Hepatocyte (in vitro differentiated cells): Measurements from ENCODE around the gene RPTOR. TPM values are rescaled to one million over a fixed set of nuclear protein-coding genes. Genes with fewer than 3 reads are reported as not detected.

Experiments used
- DNase-seq: peaks from one replicate; pipeline ENCODE4 v3.0.0-alpha.2; 2016; ENCODE audit warnings: low spot score
- H2AFZ ChIP-seq: fragments of 200-600 bp; sonication (generic); 2 replicates; pipeline ENCODE4 v1.6.0; 2016; ENCODE audit warnings: antibody characterized with exemption, mild to moderate bottlenecking
- H3K27ac ChIP-seq: fragments of 200-600 bp; sonication (generic); 2 replicates; pipeline ENCODE4 v1.5.1; 2016; ENCODE audit warnings: mild to moderate bottlenecking
- H3K27me3 ChIP-seq: fragments of 200-600 bp; sonication (generic); 2 replicates; pipeline ENCODE4 v1.6.1; 2016
- H3K36me3 ChIP-seq: fragments of 200-600 bp; sonication (generic); replicated peaks from 2 replicates; pipeline ENCODE4 v1.5.1; 2016; ENCODE audit warnings: low read depth; ENCODE audit not compliant: insufficient read depth
- H3K4me1 ChIP-seq: fragments of 200-600 bp; sonication (generic); 2 replicates; pipeline ENCODE4 v1.5.1; 2016; ENCODE audit warnings: mild to moderate bottlenecking, moderate library complexity; ENCODE audit not compliant: insufficient read depth
- H3K4me2 ChIP-seq: fragments of 200-600 bp; sonication (generic); 2 replicates; pipeline ENCODE4 v1.6.0; 2016
- H3K4me3 ChIP-seq: fragments of 200-600 bp; sonication (generic); 2 replicates; pipeline ENCODE4 v1.5.1; 2016; ENCODE audit warnings: mild to moderate bottlenecking
- H3K79me2 ChIP-seq: fragments of 200-600 bp; sonication (generic); 2 replicates; pipeline ENCODE4 v1.6.0; 2017; ENCODE audit warnings: mild to moderate bottlenecking
- H3K9me2 ChIP-seq: fragments of 200-600 bp; sonication (generic); replicated peaks from 2 replicates; pipeline ENCODE4 v1.6.0; 2017; ENCODE audit warnings: mild to moderate bottlenecking; ENCODE audit not compliant: insufficient read depth
- H3K9me3 ChIP-seq: fragments of 200-600 bp; sonication (generic); 2 replicates; pipeline ENCODE4 v1.5.1; 2016; ENCODE audit warnings: low read depth, mild to moderate bottlenecking
- H4K20me1 ChIP-seq: fragments of 200-600 bp; sonication (generic); 2 replicates; pipeline ENCODE4 v1.6.0; 2016; ENCODE audit warnings: mild to moderate bottlenecking; ENCODE audit not compliant: insufficient read depth, poor library complexity, severe bottlenecking
- CTCF ChIP-seq: fragments of 200-600 bp; sonication (generic); IDR thresholded peaks from 2 replicates; pipeline ENCODE4 v1.5.1; 2016; ENCODE audit warnings: antibody characterized with exemption, mild to moderate bottlenecking; ENCODE audit not compliant: poor library complexity
- EZH2 ChIP-seq: fragments of 200-600 bp; sonication (generic); IDR thresholded peaks from 2 replicates; pipeline ENCODE4 v1.6.1; 2016; ENCODE audit warnings: antibody characterized with exemption, mild to moderate bottlenecking, borderline replicate concordance
- EZH2phosphoT487 ChIP-seq: fragments of 200-600 bp; sonication (generic); IDR thresholded peaks from one replicate; pipeline ENCODE4 v1.6.1; 2018; ENCODE audit warnings: antibody characterized with exemption, mild to moderate bottlenecking, low read depth, moderate library complexity; ENCODE audit not compliant: unreplicated experiment, severe bottlenecking
- WGBS: methylation state at CpG from one replicate; pipeline ENCODE4 v1.1.6; 2016; ENCODE audit warnings: low lambda C conversion rate; ENCODE audit errors: missing lambda C conversion rate; 5-methylcytosine and 5-hydroxymethylcytosine counted together
- polyA plus RNA-seq: library from polyadenylated mRNA; unstranded; fragments of >200 nt; fragmentation: Nextera tagmentation; extraction: Ambion mirVana; gene quantifications from 2 replicates; pipeline ENCODE4 v1.2.1, GENCODE V29; 2016
- total RNA-seq: library from RNA; depleted of rRNA; stranded (reverse); fragments of >200 nt; gene quantifications from 2 replicates; pipeline ENCODE4 v1.2.3, GENCODE V29; 2014

The RPTOR gene
- total and polyA plus RNA-seq, 2 experiments from 2014 or later = 14.1 to 20.6 TPM

- WGBS = 94% methylated on average over 9 of the region's 9 CpGs
- H3K36me3 ChIP-seq = no peaks in the 10 kb centered on the region
- no peaks in the 10 kb centered on the region for H3K9me3 ChIP-seq
- H2AFZ ChIP-seq = no peak overlapping the region
- TF ChIP-seq EZH2 = no peak
- TF ChIP-seq CTCF = no peak
- TF ChIP-seq EZH2phosphoT487 = no peak
- DNase-seq = no peak
- H3K27ac ChIP-seq = no peak overlapping the region
- no peaks in the 10 kb centered on the region for H3K27me3 ChIP-seq
- no peak overlapping the region for H3K4me3 ChIP-seq
- no peak overlapping the region for H3K4me2 ChIP-seq
- H3K79me2 ChIP-seq = peaks cover 78% of the 10 kb centered on the region
- no peaks in the 10 kb centered on the region for H3K9me2 ChIP-seq
- peaks cover 9% of the 10 kb centered on the region for H3K4me1 ChIP-seq
- H4K20me1 ChIP-seq = peaks cover 4% of the 10 kb centered on the region
Observed at GRCh38 chr17:80701730-80702129, 157.1 kb downstream of the RPTOR start.

- H4K20me1 ChIP-seq = peaks cover 4% of the 10 kb centered on the region
- TF ChIP-seq EZH2phosphoT487 (no peak), CTCF (no peak), EZH2 (no peak)
Observed at GRCh38 chr17:80702315-80703141, 157.9 kb downstream of the RPTOR start.

GRCh38 chr17:80703142-80703478 lies 158.5 kb downstream of the RPTOR start:
- Histone ChIP-seq H3K4me2 (no peak overlapping the region), H3K4me3 (no peak overlapping the region), H3K27me3 (no peaks in the 10 kb centered on the region), H3K9me3 (no peaks in the 10 kb centered on the region), H3K27ac (no peak overlapping the region), H3K4me1 (peaks cover 9% of the 10 kb centered on the region), H3K79me2 (peaks cover 71% of the 10 kb centered on the region), H2AFZ (no peak overlapping the region), H3K9me2 (no peaks in the 10 kb centered on the region), H3K36me3 (no peaks in the 10 kb centered on the region), H4K20me1 (peaks cover 4% of the 10 kb centered on the region)
- 86% methylated on average over 9 of the region's 9 CpGs for WGBS
- no peak for DNase-seq
- TF ChIP-seq CTCF = no peak
- no peak for TF ChIP-seq EZH2phosphoT487
- TF ChIP-seq EZH2 = no peak

More at GRCh38 chr17:80702315-80703141, 157.9 kb downstream of the RPTOR start:
- Histone ChIP-seq H3K4me3 (no peak overlapping the region), H3K4me1 (peaks cover 9% of the 10 kb centered on the region), H3K4me2 (no peak overlapping the region), H3K36me3 (no peaks in the 10 kb centered on the region), H3K9me2 (no peaks in the 10 kb centered on the region), H3K9me3 (no peaks in the 10 kb centered on the region), H3K79me2 (peaks cover 73% of the 10 kb centered on the region), H3K27me3 (no peaks in the 10 kb centered on the region), H3K27ac (no peak overlapping the region), H2AFZ (no peak overlapping the region)
- 89% methylated on average over 18 of the region's 18 CpGs for WGBS
- no peak for DNase-seq
